Measurements from ENCODE around the gene ATP2C1. TPM values are rescaled to one million over a fixed set of nuclear protein-coding genes. Genes with fewer than 3 reads are reported as not detected.

ATP2C1 gene
- total RNA-seq, 4 donors from 2014 or later = 55.1 to 69.9 (median 64.3) TPM

DNA sequence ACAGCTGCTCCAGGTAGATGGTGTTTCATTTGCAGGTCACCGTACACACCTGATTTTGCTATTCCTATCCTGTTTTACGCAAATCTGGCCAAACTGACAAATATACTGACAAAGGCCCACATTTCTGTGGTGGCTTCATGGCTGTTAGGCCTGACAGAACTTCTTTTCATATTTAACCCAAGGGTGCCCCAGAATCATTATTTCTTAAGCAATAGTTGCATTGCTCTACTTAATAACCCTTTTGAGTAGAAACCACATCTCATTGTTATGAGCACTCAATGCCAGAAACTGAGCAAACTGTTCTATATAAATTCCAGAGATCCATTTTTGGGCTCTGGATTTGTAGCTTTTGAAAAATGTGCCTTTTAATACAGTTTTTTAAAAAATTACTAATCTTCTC lies 113.4 kb downstream of the ATP2C1 start:
- Histone ChIP-seq H3K27ac (no peak overlapping the region), H3K36me3 (peaks cover 59% of the 10 kb centered on the region), H3K27me3 (no peaks in the 10 kb centered on the region), H3K4me3 (no peak overlapping the region), H3K4me1 (no peaks in the 10 kb centered on the region), H3K9me3 (no peaks in the 10 kb centered on the region)
- WGBS = 89% methylated on average over 2 of the region's 2 CpGs
- DNase-seq (ENCODE audit: low spot score in 2 of 2) = no peak
- no peak for TF ChIP-seq POLR2AphosphoS5 (IDR thresholded peaks at IDR 0.05)
- TF ChIP-seq POLR2A (IDR thresholded peaks at IDR 0.05) = no peak
- no peak for TF ChIP-seq CTCF (IDR thresholded peaks at IDR 0.05)
- no peak for TF ChIP-seq EP300 (IDR thresholded peaks at IDR 0.05)

- Histone ChIP-seq H3K36me3 (peaks cover 63% of the 10 kb centered on the region), H3K27ac (no peak overlapping the region), H3K9me3 (no peaks in the 10 kb centered on the region), H3K4me3 (no peak overlapping the region), H3K27me3 (no peaks in the 10 kb centered on the region), H3K4me1 (no peaks in the 10 kb centered on the region)
- DNase-seq (ENCODE audit: low spot score in 2 of 2) = no peak
- WGBS = 98% methylated on average over 2 of the region's 2 CpGs
- no peak for TF ChIP-seq POLR2A (IDR thresholded peaks at IDR 0.05)
- TF ChIP-seq POLR2AphosphoS5 (IDR thresholded peaks at IDR 0.05) = no peak
- no peak for TF ChIP-seq EP300 (IDR thresholded peaks at IDR 0.05)
- no peak for TF ChIP-seq CTCF (IDR thresholded peaks at IDR 0.05)
These were observed 113.9 kb downstream of the ATP2C1 start for GRCh38 chr3:131007782-131008181.

- Histone ChIP-seq H3K27me3 (no peaks in the 10 kb centered on the region), H3K9me3 (no peaks in the 10 kb centered on the region), H3K4me3 (no peak overlapping the region), H3K4me1 (no peaks in the 10 kb centered on the region), H3K36me3 (peaks cover 63% of the 10 kb centered on the region), H3K27ac (no peak overlapping the region)
- 95% methylated on average over 1 of the region's 1 CpG for WGBS
- TF ChIP-seq POLR2A (IDR thresholded peaks at IDR 0.05) (no peak), POLR2AphosphoS5 (IDR thresholded peaks at IDR 0.05) (no peak)
- no peak for DNase-seq (ENCODE audit: low spot score in 2 of 2)
These were observed 114.4 kb downstream of the ATP2C1 start for GRCh38 chr3:131008326-131008725.

DNA sequence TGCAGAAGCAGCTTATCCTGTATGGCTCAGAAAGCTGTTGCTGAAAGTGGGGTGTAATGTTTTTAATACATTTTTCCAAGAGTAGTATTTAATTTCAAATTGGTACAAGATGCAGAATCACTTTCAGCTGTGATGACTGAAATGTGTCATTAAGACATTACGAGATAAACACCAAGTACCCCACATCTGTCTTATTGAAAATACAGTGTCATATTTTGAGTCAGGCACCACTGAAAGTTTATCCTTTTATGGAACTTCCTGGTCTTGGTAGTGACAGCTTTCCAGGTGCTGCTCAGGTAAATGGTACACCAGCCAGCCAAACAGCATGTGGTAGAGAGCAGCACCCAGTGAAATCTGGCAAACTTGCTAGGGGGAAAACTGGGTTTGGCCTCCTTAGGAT lies 115.8 kb downstream of the ATP2C1 start:
- Histone ChIP-seq H3K36me3 (peaks cover 68% of the 10 kb centered on the region), H3K4me3 (no peak overlapping the region), H3K4me1 (no peaks in the 10 kb centered on the region), H3K27ac (no peak overlapping the region), H3K27me3 (no peaks in the 10 kb centered on the region), H3K9me3 (no peaks in the 10 kb centered on the region)
- DNase-seq (ENCODE audit: low spot score in 2 of 2) = no peak
- TF ChIP-seq POLR2A (IDR thresholded peaks at IDR 0.05) (no peak), CTCF (IDR thresholded peaks at IDR 0.05) (no peak), EP300 (IDR thresholded peaks at IDR 0.05) (no peak), POLR2AphosphoS5 (IDR thresholded peaks at IDR 0.05) (no peak)
- WGBS = 92% methylated on average over 1 of the region's 1 CpG

DNA sequence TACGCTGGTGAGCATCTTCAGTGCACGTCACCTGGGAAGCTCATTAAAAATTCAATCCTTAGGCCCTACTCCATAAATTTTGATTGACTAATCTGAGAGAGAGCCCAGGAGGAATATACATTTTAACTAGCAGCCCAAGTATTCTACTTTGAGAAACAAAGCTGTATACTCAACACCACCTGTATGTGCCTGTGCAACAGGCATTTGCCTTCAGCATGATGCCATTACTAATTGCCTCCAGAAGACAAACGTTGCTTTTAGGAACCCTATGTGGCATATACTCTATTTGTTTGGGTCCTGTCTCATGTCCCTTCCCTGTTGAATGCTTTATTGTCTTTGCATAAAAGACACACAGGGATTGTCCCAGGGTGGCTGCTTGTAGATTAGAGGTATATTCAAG lies 125.1 kb downstream of the ATP2C1 start:
- H3K27ac ChIP-seq = no peak overlapping the region
- H3K36me3 ChIP-seq = peaks cover 34% of the 10 kb centered on the region
- H3K27me3 ChIP-seq = no peaks in the 10 kb centered on the region
- no peak for DNase-seq (ENCODE audit: low spot score in 2 of 2)
- 67% methylated on average over 3 of the region's 3 CpGs for WGBS
- no peak for TF ChIP-seq POLR2A (IDR thresholded peaks at IDR 0.05)
- TF ChIP-seq EP300 (IDR thresholded peaks at IDR 0.05) = no peak
- TF ChIP-seq POLR2AphosphoS5 (IDR thresholded peaks at IDR 0.05) = no peak
- no peak for TF ChIP-seq CTCF (IDR thresholded peaks at IDR 0.05)
- peaks cover 19% of the 10 kb centered on the region for H3K4me1 ChIP-seq
- no peak overlapping the region for H3K4me3 ChIP-seq
- no peaks in the 10 kb centered on the region for H3K9me3 ChIP-seq

GRCh38 chr3:131020122-131020693 lies 126.3 kb downstream of the ATP2C1 start:
- no peak for DNase-seq (ENCODE audit: low spot score in 2 of 2)
- no peaks in the 10 kb centered on the region for H3K9me3 ChIP-seq
- peaks cover 21% of the 10 kb centered on the region for H3K4me1 ChIP-seq
- no peak overlapping the region for H3K4me3 ChIP-seq
- H3K27ac ChIP-seq = no peak overlapping the region
- H3K27me3 ChIP-seq = no peaks in the 10 kb centered on the region
- WGBS = 86% methylated on average over 5 of the region's 5 CpGs
- TF ChIP-seq POLR2A (IDR thresholded peaks at IDR 0.05) (no peak), POLR2AphosphoS5 (IDR thresholded peaks at IDR 0.05) (no peak), EP300 (IDR thresholded peaks at IDR 0.05) (no peak), CTCF (IDR thresholded peaks at IDR 0.05) (no peak)
- peaks cover 23% of the 10 kb centered on the region for H3K36me3 ChIP-seq
